ENCODE data around the gene OGFR. TPM values are rescaled to one million over a fixed set of nuclear protein-coding genes. Genes with fewer than 3 reads are reported as not detected.

The OGFR gene
- total RNA-seq, 1 donor from 2014 or later, result 31.0 TPM

- H3K36me3 Mint-ChIP-seq (ENCODE audit: insufficient read depth), result peaks cover 5% of the 10 kb centered on the region
- no peak for DNase-seq (ENCODE audit: low spot score, unreplicated experiment)
Observed at GRCh38 chr20:62812181-62812906, 7.7 kb downstream of the OGFR start.

GRCh38 chr20:62812907-62813200, 8.2 kb downstream of the OGFR start:
- Mint-ChIP-seq H3K27me3 (peaks cover 11% of the 10 kb centered on the region), H3K4me1 (ENCODE audit: low read depth) (peaks cover 7% of the 10 kb centered on the region), H3K9me3 (ENCODE audit: low read depth) (no peaks in the 10 kb centered on the region), H3K27ac (no peak overlapping the region), H3K36me3 (ENCODE audit: insufficient read depth) (peaks cover 5% of the 10 kb centered on the region), H3K4me3 (ENCODE audit: low read depth) (no peak overlapping the region)
- TF ChIP-seq CTCF (IDR thresholded peaks at IDR 0.05; ENCODE audit: unreplicated experiment), result no peak
- no peak for DNase-seq (ENCODE audit: low spot score, unreplicated experiment)

More at GRCh38 chr20:62812181-62812906, 7.7 kb downstream of the OGFR start:
- peaks cover 7% of the 10 kb centered on the region for H3K4me1 Mint-ChIP-seq (ENCODE audit: low read depth)
- TF ChIP-seq CTCF (IDR thresholded peaks at IDR 0.05; ENCODE audit: unreplicated experiment), result no peak
- H3K27ac Mint-ChIP-seq, result no peak overlapping the region
- no peaks in the 10 kb centered on the region for H3K9me3 Mint-ChIP-seq (ENCODE audit: low read depth)
- no peak overlapping the region for H3K4me3 Mint-ChIP-seq (ENCODE audit: low read depth)
- peaks cover 11% of the 10 kb centered on the region for H3K27me3 Mint-ChIP-seq

- TF ChIP-seq CTCF (IDR thresholded peaks at IDR 0.05; ENCODE audit: unreplicated experiment), result no peak
- no peak overlapping the region for H3K27ac Mint-ChIP-seq
- H3K27me3 Mint-ChIP-seq, result peaks cover 11% of the 10 kb centered on the region
- H3K4me1 Mint-ChIP-seq (ENCODE audit: low read depth), result peaks cover 8% of the 10 kb centered on the region
- peaks cover 1% of the 10 kb centered on the region for H3K36me3 Mint-ChIP-seq (ENCODE audit: insufficient read depth)
- no peak for DNase-seq (ENCODE audit: low spot score, unreplicated experiment)
- no peaks in the 10 kb centered on the region for H3K9me3 Mint-ChIP-seq (ENCODE audit: low read depth)
- no peak overlapping the region for H3K4me3 Mint-ChIP-seq (ENCODE audit: low read depth)
Observed at GRCh38 chr20:62813588-62813987, 9.0 kb downstream of the OGFR start.

GRCh38 chr20:62814060-62814708, 9.5 kb downstream of the OGFR start:
- DNase-seq (ENCODE audit: low spot score, unreplicated experiment), result no peak
- Mint-ChIP-seq H3K36me3 (ENCODE audit: insufficient read depth) (peaks cover 1% of the 10 kb centered on the region), H3K4me1 (ENCODE audit: low read depth) (peaks cover 8% of the 10 kb centered on the region), H3K9me3 (ENCODE audit: low read depth) (no peaks in the 10 kb centered on the region), H3K4me3 (ENCODE audit: low read depth) (no peak overlapping the region), H3K27me3 (peaks cover 11% of the 10 kb centered on the region), H3K27ac (no peak overlapping the region)
- no peak for TF ChIP-seq CTCF (IDR thresholded peaks at IDR 0.05; ENCODE audit: unreplicated experiment)

GRCh38 chr20:62814709-62815065, 10.1 kb downstream of the OGFR start:
- no peak for DNase-seq (ENCODE audit: low spot score, unreplicated experiment)
- Mint-ChIP-seq H3K4me3 (ENCODE audit: low read depth) (no peak overlapping the region), H3K4me1 (ENCODE audit: low read depth) (peaks cover 8% of the 10 kb centered on the region), H3K27ac (no peak overlapping the region), H3K9me3 (ENCODE audit: low read depth) (no peaks in the 10 kb centered on the region), H3K27me3 (peaks cover 11% of the 10 kb centered on the region), H3K36me3 (ENCODE audit: insufficient read depth) (peaks cover 1% of the 10 kb centered on the region)
- no peak for TF ChIP-seq CTCF (IDR thresholded peaks at IDR 0.05; ENCODE audit: unreplicated experiment)

All from progenitor cell of endocrine pancreas (in vitro differentiated cells).